SK-N-SH (cell line): ENCODE data around the gene CDCP1.

Source experiments
- CTCF ChIP-seq: fragments of 200-600 bp; sonication (generic); IDR thresholded peaks from 2 replicates; pipeline ENCODE4 v1.6.1; 2017; ENCODE audit warnings: antibody characterized with exemption, mild to moderate bottlenecking, moderate library complexity
- EZH2phosphoT487 ChIP-seq: fragments of 200-600 bp; sonication (generic); IDR thresholded peaks from 2 replicates; pipeline ENCODE4 v1.6.1; 2017; ENCODE audit warnings: low read depth, mixed run types, mild to moderate bottlenecking, antibody characterized with exemption, moderate library complexity, borderline replicate concordance
- MAX ChIP-seq: IDR thresholded peaks from 2 replicates; pipeline ENCODE4 v1.4.0; 2012; ENCODE audit warnings: low read depth
- PBX3 ChIP-seq: IDR thresholded peaks from 2 replicates; pipeline ENCODE4; 2012
- RCOR1 ChIP-seq: fragments of 150-350 bp; IDR thresholded peaks from 2 replicates; pipeline ENCODE4 v1.6.1; 2017; ENCODE audit warnings: antibody characterized with exemption, low read length
- REST ChIP-seq: IDR thresholded peaks from 2 replicates; pipeline ENCODE4 v1.6.1; 2012; ENCODE audit warnings: mild to moderate bottlenecking, low read depth, low read length, moderate library complexity
- RFX5 ChIP-seq: IDR thresholded peaks from 2 replicates; pipeline ENCODE4 v1.6.1; 2012; ENCODE audit warnings: mild to moderate bottlenecking, improper control_type of control experiment, low read length
- RXRA ChIP-seq: IDR thresholded peaks from 2 replicates; pipeline ENCODE4 v1.4.0; 2012; ENCODE audit warnings: low read depth, mild to moderate bottlenecking, borderline replicate concordance
- SIN3A ChIP-seq: IDR thresholded peaks from 2 replicates; pipeline ENCODE4 v1.6.1; 2012; ENCODE audit warnings: low read depth, mild to moderate bottlenecking, low read length, moderate library complexity, borderline replicate concordance
- YY1 ChIP-seq: IDR thresholded peaks from 2 replicates; pipeline ENCODE4 v1.4.0; 2012; ENCODE audit warnings: low read depth, mild to moderate bottlenecking
- TF ChIP-seq, protein P1 (sequence below): IDR thresholded peaks from 2 replicates; pipeline ENCODE4 v1.4.0; 2012; ENCODE audit warnings: low read depth, borderline replicate concordance

GRCh38 chr3:45168451-45168850, 22.3 kb upstream of the CDCP1 start:
- TF ChIP-seq REST (no peak), CTCF (no peak), PBX3 (no peak), EZH2phosphoT487 (no peak), SIN3A (no peak), RCOR1 (no peak), MAX (no peak), RFX5 (no peak), RXRA (no peak), YY1 (no peak)
- TF ChIP-seq, protein P1, sequence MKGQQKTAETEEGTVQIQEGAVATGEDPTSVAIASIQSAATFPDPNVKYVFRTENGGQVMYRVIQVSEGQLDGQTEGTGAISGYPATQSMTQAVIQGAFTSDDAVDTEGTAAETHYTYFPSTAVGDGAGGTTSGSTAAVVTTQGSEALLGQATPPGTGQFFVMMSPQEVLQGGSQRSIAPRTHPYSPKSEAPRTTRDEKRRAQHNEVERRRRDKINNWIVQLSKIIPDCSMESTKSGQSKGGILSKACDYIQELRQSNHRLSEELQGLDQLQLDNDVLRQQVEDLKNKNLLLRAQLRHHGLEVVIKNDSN: no peak
